Putamen (tissue), 1 donor: ENCODE data around the gene CGB5.
A peak's percentile ranks its signal among the peaks of the same experiment; 100 is the strongest.

Experiments used
- DNase-seq: peaks from one replicate; pipeline ENCODE4 v3.0.0-alpha.2; 2016; ENCODE audit warnings: low spot score

The CGB5 gene

DNA sequence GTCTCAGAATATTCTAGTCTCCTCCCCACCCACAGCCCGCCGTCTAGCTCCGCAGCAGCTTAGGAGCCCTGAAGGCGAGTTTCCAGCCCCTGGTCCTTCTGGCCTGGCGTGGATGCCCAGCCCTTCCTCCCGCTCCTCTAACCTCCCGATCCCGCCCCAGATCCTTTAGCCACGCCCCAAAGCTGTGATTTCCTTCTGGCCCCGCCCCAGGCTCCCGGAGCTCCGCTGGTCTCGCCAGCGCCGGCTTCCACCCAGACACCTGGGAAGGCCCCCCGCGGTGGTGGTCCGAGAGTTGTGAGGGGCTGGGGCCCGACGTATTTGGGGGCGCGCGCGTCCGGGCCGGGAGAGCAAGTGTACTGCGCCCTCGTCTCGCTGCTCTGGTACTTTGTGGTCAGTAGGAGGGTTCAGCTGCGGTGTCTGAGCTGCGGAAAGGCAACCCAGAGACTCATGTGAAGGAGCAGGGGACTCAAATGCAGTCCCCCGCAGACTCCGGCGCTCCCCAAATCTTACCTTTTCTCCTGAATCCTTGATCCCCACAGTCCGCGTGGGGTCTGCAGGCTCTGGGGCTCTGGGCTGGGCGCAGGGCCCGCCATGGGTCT is 14.1 kb downstream of the CGB5 start, which contains the start of gene CGB7:
CGB7 (minus strand) TSS at position 114 of the 599 bp plus-strand sequence. CDS start 2,374 bp downstream, outside the sequence.
- no peak for DNase-seq

DNA sequence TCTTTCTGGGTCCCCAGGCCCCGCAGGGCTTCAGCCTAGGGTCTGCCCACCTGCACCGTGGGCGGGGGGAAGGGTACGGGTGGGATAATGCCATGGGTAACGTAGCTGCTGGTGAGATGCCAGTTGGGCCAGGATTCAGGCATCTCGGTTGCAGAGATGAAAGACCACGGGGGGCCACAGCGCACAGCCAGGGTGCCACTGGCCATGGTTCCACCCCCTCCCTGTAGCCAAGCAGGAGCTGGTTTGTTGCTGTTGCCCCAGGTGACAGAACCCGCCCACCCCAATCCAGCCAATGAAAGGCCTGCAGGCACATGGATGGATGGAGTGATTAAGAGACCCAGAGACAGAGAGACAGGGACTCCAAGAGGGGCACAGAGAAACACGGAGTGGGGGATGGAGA is 14.9 kb downstream of the CGB5 start:
- no peak for DNase-seq

DNA sequence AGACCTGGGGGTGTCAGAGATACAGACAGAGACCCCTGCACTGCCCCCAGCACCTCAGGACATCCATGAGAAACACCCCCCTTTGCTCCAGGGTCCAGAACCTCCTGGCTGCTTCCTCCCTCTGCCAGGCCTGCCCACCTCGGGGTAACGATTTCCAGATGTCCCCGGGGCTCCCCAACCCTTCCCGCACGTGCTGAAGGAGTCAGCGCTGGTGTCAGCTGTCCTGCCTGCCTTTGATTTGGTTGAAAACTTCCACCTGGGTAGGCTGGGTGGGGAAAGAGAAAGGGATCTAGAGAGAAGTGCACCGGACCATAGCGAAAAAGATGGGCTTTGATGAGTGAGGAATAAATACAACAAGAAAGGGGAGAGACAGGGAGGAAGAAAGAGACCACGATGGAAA is 15.4 kb downstream of the CGB5 start:
- DNase-seq, result no peak

DNA sequence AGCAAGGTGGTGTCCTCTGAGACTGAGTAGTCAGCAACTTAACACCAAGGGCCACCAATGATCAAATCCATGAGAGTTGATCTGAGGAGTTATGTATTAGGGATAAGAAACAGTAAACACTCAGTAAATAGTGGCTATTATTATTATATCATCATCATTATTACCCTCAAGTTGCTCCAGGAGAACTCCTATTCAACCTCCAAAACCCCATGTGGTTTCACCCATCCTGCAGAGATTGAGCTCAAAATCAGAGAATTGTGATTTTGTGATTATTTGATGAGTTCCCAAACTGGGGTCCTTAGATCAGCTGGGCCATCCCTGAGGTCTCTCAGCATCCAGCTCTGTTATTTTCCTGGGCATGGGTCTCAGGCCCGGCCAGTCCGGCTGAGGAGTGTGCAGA is 17.4 kb downstream of the CGB5 start:
- DNase-seq, result no peak

DNA sequence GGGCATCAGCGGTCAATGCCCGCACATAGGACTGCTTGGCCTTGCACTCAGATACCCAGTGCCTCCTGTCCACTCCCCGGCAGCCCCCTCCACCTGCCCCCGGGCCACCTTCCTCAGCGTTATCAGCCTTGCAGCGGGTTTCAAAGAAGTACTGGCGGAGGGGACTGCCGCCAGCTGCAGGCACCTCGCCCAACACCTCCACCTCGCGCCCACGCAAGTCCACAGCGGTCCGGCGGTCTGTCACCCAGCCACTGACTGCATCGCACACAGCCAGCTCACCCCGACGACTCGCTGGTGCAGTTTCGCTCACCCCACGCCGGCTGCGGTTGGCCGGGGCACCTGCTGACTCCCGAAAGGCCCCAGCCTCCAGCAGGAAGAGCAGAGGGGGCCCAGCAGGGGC is 17.8 kb downstream of the CGB5 start:
- no peak for DNase-seq

DNA sequence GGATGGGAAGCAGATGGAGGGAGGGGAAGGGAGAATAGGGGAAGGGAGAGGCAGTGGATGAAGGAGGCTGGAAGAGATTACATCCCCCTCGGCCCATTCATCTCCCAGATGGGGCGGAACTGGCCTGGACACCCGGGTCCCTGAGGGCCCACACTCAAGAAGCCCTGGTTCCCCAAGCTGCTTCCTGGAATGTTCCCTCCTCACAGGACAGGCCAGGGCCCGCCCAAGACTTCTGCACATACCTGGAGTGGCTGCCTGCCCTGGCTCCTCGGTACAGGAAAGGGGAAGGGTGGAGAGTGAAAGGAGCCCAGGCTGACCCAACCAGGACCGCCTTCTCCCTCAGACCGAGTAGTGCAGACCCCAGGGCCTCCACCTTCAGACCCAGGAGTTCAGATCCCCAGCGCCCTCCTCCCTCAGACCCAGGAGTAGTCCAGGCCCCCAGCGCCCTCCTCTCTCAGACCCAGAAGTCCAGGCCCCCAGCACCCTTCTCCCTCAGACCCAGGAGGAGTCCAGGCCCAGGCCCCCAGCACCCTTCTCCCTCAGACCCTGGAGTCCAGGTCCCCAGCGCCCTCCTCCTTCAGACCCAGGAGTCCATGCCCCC is 20.5 kb downstream of the CGB5 start:
- no peak for DNase-seq

DNA sequence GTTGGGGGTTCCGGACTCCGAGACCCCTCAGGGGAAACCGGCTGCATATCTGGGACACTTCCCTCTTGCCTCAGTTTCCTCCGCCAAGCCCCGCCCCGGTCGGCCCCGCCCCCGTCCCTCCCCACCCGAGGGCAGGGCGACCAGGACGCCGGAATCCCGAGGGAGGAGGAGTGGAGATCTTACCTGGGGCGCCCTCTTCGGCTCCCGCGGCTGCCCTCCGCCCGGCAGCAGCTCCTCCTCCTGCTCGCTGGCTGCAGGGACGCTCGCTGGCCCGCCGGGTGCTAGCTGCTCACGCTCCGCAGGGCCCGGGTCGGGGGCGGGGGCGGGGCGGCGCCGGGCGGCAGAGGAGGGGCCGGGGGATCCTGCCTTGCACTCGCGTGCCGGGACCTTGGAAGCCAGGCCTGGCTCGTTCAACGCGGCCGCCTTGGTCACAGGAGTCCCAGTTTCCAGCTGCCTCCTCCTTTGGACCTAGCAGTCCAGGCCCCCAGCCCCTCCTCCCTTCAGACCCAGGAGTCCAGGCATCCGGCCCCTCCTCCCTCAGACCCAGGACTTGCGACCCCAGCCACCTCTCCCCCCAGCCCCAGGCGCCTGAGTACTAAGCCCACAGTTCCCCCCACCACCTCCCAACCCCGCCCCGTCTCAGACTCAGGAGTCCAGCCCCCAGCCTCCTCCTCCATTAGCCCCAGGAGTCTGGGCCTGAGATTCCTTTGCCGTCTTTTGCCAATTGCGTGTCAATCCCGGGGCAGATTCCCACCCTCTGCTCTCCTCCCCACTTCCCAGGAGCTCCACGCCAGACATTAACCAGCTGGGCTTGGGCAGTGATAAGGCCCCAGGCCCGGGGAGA is 21.3 kb downstream of the CGB5 start, which contains the start of gene NTF4:
NTF4 (minus strand) TSS at position 51 of the 844 bp plus-strand sequence. CDS start 2,821 bp downstream, outside the sequence.
- no peak for DNase-seq

DNA sequence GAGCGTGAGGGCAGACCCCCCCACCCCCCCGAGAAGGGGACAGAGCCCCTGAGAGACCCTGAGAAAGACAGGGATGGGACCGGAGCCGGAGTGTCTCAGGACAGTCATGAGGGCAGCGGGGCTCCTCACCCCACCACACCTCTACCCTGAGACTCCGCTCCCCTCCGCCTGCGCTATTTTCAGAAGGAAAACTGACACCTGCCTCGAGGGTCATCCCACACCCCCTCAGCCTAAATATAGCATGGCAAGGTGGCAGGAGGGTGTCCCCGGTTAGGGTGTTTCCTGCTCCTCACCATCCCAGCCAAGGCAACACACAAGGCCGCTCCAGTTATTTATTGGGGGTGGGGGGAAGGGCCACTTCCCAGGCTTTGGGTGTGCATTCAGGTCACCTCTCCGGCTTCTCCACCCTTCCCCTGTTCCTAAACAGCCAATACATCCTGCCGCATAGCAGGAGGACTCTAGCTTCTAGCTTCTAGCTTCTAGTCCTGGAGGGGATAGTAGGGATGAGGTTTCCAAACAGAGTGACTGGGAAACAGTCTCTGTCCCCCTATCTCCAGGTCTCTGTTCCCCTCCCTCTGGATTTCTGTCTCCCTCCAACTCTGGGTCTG is 22.4 kb downstream of the CGB5 start:
- DNase-seq, result no peak

DNA sequence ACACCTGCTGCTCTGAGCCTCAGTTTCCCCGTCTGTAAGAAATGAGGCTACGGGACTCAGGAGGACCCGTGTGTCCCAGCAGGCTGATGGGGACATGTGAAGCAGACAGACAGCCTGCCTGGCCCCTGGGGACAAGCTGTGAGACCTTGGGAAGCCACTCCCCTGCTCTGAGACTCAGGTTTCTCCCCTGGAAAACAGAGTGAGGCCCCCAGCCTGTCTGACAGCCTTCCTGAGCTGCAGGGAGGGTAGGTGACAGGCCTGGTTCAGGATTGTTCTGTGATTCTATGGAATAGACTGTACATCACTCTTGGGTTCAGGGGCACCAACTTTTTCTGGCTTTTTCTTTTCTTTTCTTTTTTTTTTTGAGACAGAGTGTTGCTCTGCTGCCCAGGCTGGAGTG is 23.9 kb downstream of the CGB5 start:
- DNase-seq, result no peak

DNA sequence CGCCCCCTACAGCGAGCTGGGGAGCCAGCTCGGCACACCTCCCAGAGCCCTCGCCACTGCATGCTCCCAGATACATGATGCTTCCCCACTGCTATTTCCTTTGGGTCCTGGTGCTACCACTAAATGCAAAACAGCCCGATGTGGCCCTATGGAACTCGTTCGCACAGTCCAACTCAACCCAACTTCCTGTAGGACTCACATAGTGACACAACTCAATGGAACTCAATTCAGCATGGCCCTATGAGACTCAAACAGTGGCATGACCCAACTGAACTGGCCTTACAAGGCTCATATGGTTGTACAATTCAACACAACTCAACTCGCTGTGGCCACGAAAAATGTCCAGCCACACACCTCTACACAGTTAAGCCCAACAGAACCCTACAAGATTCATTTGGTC is 25.4 kb downstream of the CGB5 start:
- DNase-seq, result no peak

DNA sequence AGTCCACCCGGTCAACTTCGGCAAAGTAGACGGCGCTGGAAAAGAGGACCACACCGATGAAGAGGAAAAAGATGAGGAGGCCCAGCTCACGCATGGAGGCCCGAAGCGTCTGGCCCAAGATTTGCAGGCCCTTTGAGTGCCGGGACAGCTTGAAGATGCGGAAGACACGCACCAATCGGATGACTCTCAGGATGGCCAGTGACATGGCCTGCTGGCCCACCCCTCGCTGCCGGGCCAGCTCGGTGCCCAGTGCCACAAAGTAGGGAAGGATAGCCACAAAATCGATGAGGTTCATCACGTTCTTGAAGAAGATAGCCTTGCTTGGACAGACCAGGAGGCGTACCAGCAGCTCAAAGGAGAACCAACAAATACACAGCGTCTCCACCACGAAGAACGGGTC is 26.8 kb downstream of the CGB5 start:
- no peak for DNase-seq

DNA sequence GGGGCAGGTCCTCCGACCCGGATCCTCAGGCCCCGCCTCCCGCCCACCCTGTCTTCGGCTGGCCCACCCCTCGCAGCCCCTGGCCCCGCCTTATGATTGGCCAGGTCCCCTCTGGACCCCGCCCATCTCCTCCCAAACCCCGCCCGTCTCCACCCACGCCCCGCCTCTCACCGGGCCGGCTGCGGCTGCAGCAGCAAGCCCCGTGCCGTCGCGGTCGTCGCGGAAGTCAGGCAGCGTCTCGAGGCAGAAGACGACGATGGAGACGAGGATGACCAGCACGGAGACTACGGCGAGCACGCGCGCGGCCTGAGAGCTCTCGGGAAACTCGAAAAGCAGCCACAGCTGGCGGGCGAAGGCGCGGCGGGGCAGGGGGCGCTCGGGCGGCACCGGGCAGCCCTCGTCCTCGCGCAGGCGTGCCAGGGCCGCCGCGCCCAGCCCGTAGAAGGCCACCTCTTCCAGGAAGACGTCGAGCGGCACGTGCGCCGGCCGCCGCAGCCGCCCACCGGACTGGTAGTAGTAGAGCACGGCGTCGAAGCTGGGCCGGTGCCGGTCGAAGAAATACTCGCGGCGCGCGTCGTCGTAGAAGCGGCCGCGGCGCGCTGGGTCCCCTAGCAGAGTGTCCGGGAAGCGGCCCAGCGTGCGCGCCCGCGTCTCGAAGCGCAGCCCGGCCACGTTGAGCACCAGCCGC is 28.4 kb downstream of the CGB5 start:
- DNase-seq, result no peak

DNA sequence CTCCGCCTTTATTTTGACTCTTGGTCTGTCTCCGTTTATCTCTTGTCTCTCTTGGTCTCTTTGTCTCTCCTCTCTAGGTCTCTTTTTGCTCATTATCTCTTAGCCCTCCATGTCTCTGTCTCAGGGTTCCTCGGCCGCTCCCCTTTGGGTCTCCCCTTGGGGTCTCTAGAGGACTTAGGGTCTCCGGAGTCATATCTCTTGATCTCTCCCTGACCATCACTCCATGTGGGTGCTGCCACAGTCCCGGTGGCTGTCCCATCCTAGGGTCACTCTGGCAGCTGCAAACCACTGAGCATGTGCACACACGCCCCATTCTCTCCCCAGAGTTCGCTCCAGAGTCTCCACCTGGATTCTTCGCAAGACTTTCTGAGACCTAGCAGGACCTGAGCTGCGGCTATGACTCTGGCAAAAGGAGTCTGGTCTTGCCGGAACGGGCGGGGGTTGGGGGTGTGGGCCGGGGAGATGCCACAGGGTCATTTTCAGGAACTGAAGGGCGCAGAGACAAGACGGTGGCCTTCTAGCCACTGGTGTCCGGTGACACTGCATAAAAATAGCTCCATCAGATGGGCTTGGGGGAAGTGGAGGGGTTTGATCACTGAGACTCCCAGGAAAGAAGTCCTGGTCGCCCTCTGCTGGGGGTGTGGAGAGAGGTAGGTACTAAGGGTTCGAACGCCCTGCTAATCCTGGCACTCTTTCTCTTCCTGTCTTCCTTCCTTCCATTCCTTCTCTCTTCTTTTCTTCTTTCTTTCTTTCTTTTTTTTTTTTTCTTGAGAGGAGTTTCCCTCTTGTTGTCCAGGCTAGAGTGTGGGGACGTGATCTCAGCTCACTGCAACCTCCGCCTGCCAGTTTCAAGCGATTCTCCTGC is 30.1 kb downstream of the CGB5 start:
- no peak for DNase-seq

DNA sequence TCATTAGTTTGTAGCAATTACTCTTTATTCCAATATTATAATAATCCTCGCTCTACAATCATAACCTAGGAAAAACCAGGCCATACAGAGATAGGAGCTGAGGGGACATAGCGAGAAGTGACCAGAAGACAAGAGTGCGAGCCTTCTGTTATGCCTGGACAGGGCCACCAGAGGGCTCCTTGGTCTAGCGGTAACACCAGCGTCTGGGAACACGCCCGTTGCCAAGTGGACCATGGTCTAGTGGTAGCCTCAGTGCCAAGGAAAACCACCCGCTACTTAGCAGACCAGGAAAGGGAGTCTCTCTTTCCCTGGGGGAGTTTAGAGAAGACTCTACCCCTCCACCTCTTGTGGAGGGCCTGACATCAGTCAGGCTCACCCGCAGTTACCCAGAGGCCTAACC is 31.2 kb downstream of the CGB5 start:
- DNase-seq, result peak; percentile 25

DNA sequence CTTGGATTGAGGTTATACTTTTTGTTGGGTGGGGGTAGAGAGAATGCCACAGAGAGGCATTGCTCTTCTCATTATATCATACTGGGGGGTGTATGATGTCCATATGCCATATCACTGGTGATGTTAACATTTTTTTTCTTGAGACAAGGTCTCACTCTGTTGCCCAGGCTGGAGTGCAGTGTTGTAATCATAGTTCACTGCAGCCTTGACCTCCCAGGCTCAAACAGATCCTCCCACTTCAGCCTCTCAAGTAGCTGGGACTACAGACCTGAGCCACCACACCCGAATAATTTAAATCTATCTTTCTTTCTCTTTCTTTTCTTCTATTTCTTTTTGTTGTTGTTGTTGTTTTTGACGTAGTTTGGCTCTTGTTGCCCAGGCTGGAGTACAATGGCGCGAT is 36.7 kb downstream of the CGB5 start:
- DNase-seq, result no peak

DNA sequence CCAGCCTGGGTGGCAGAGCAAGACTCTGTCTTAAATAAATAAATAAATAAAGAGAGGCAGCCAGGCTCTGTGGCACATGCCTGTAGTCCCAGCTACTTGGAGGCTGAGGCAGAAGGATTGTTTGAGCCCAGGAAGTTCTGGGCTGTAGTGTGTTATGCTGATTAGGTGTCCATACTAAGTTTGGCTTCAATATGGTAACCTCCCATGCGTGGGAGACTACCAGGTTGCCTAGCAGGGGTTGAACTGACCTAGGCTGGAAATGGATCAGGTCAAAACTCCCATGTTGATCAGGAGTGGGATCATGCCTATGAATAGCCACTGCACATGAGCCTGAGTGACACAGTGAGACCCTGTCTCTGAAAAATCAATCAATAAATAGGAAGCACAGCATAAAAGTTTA is 37.6 kb downstream of the CGB5 start:
- DNase-seq, result no peak

DNA sequence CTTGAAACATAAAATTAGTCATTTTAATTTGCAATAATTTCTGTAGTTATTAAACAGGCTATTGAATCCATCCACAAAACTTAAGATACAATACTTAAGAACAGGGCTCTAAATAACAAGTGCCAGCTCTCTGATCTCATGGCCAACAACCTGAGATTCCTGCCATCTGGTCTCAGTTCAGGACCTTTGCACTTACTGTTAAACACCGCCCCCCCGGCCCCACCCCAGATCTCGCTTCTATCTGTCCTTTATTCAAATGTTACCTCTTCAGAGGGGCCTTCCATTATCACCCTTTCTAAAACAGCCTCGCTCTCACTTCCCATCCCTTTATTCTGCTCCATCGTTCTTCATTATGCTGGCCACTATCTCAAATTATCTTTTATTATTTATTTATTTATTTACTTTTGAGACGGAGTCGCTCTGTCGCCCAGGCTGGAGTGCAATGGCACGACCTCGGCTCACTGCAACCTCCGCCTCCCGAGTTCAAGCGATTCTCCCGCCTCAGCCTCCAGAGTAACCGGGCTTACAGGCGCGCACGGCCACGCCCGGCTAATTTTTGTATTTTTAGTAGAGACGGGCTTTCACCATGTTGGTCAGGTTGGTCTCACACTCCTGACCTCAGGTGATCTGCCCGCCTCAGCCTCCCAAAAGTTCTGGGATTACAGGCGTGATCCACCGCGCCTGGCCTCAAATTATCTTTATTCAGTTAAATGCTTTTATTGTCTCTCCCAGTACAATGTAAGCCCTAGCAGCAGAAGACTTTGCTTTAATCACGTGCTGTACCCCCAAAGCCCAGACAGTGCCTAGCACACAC is 40.8 kb downstream of the CGB5 start:
- DNase-seq, result no peak

DNA sequence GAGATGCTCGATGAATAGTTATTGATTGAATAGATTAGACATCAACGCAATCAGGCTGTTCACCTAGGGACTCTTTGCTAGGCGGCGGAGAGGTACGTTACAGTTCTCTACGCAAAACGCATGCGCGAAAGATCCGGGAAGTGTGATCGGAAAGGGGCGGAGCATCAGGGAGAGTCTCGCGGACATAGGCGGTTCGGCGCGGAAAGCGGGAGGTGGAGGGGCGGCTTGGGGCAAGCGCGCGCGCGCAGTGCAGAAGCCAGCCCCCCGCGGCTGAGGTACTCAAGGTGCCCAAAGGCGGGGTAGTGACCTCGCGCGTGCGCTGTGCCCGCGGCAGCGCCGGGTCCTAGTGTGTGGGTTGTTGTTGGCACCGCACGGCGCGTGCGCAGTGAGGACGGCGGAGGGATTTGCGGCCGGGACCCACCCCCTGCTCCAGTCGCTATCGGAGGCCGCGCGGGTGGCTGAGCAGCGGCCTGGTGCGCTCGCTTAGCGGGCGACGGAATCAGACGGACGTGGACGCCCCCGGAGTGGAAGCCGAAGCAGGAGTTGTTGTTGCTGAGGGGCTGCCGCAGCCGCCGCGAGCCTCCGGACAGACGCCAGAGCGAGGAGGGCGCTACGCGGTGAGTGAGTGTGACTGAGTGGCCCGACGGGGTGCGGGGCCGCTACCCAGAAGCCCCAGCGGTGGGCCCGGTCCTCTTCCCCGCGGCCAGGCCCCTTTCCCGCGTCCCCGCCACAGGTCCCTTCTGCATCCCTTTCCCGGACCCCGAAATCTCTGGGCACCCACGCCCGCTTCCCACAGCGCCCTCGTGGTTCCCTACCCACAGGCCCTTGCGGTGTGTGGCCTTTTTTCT is 41.6 kb downstream of the CGB5 start, which contains the start of gene SNRNP70:
SNRNP70 (plus strand) TSS at position 432 of the 848 bp plus-strand sequence. CDS start 964 bp downstream, outside the sequence.
- DNase-seq, result peak; percentile 98

DNA sequence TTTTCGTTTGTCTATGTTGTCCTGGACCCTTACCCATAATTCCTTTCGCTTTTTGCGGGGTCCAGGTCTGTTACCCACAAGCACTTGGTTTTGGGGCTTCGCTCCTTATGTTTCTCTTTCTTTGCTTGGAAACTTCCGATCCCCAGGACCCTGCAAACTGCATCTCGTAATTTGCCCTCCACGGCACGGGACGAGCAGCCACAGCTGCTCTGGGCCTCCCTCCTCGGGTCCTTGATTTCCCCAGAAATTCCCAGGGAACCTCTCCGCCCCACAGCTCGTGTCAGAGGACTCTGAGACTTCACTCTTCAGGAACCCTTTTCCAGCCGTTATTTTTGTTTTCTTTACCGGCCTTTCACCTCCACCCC is 42.2 kb downstream of the CGB5 start:
- DNase-seq, result no peak
